ENCODE data around the gene VWF.

The VWF gene

GRCh38 chr12:5905757-5906156 is 218.7 kb downstream of the VWF start:
- no peak for DNase-seq

GRCh38 chr12:5904969-5905368 is 219.5 kb downstream of the VWF start:
- DNase-seq = no peak

GRCh38 chr12:5904441-5904840 is 220.0 kb downstream of the VWF start:
- DNase-seq = no peak

DNA sequence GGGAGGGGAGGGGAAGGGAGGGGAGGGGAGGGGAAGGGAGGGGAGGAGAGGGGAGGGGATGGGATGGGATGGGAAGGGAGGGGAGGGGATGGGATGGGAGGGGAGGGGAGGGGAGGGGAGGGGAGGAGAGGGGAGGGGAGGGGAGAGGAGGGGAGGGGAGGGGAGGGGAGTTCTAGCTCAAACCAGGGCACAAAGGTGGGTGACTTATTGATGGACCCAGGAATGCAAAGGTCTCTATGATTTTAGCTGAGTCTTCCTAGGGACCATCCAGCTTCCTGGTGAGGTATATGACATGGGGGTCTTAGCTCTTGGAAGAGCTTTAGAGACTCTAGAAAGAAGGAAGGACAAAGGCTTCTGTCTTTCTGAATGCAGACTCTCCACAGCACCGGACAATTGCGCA is 221.7 kb downstream of the VWF start:
- no peak for DNase-seq

GRCh38 chr12:5901416-5901815 is 223.1 kb downstream of the VWF start:
- DNase-seq = no peak

DNA sequence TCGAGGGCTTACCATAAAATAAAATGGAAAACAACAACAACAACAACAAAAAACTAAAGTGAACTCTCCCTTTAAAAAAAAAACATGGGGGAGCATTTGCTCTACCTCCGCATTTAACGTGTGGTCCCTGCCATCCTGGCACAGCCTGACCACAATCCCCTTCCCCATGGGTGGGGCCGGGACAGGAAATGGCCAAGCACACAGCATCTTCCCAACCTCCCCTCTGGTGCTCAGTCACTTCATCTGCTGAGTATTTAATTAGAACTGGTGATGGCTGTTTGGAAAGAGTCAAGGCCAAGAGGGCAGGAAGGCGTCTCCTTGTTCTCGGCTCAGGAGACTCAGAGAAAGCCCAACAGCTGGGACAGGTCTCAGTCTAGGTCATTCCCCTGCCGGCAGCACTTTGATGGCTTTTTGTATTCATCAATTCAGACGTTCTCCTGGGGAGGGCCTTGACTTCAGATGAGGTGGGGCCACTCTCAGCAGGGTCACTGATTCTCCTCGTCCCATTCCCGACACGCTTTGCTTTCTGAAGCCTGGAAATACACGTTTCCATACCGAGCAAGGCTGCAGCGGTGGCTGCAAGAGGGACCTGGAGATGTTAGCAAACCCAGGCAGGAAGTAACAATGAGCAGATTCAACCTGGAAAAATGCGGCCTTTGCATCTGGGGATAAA is 223.8 kb downstream of the VWF start:
- no peak for DNase-seq

GRCh38 chr12:5900076-5900475 is 224.4 kb downstream of the VWF start:
- no peak for DNase-seq

DNA sequence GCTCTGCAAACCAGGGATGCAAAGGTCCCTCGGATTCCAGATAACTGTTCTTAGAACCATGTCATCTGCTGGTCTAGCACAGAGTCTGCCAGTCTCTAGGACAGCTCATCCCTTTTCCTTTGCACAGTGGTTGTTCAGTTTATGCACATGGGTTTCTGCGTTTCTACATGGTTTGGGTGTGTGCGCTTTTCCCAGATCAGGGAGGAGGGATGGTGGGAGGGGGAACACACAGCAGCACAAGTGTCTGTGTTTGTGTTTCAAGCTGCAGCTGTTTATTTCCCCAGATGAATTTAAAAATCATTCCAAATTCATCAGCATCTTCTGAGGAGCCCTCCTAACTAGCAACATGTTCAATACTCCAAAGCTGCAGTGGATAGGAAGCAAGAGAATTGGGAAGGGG is 224.8 kb downstream of the VWF start:
- no peak for DNase-seq

DNA sequence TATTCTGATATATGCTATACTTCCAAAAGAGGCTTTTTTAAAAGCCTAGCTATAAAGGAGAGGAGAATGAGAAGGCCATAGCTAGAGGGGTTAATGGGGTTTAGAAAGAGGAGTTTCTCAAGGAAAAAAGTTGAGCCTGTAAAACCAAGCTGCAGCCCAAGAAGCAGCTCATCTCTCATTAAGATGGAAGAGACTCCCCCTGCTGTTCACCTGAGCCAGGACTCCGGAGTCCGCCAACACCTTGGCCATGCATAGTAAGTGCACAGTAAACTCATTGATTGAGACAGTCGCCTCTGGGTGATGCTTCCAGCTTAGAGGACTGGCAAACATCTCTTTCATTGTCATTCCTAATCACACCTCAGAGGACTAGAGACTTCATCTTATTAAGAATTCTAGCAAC is 225.6 kb downstream of the VWF start:
- no peak for DNase-seq
